ENCODE measurements around the gene TTC33.
"Not testable (repeated sequence)": the region's sequence is repeated elsewhere in the genome, so short reads cannot be mapped to it uniquely, and the experiment has no call there.

Gene TTC33
- long read RNA-seq, donor 1, transcript TTC33-201 (5 exons, 2,612 nt), result major isoform, 7 of 12 reads
- long read RNA-seq, donor 1, partial matches to known transcripts, result 5 of 12 reads
- long read RNA-seq, donor 1, other reads (novel, unspliced or antisense), result 0 of 12 reads
- long read RNA-seq, donor 2, partial matches to known transcripts, result 25 of 29 reads
- long read RNA-seq, donor 2, other reads (novel, unspliced or antisense), result 0 of 29 reads
- long read RNA-seq, donor 3, partial matches to known transcripts, result 0 of 2 reads
- long read RNA-seq, donor 3, other reads (novel, unspliced or antisense), result 0 of 2 reads
- long read RNA-seq, donor 4, transcript TTC33-201 (5 exons, 2,612 nt), result major isoform, 5 of 41 reads
- long read RNA-seq, donor 4, partial matches to known transcripts, result 35 of 41 reads
- long read RNA-seq, donor 4, other reads (novel, unspliced or antisense), result 0 of 41 reads
- long read RNA-seq, donor 5, transcript TTC33-201 (5 exons, 2,612 nt), result major isoform, 7 of 14 reads
- long read RNA-seq, donor 5, partial matches to known transcripts, result 6 of 14 reads
- long read RNA-seq, donor 5, other reads (novel, unspliced or antisense), result 0 of 14 reads
- long read RNA-seq, donor 6, partial matches to known transcripts, result 45 of 47 reads
- long read RNA-seq, donor 6, other reads (novel, unspliced or antisense), result 0 of 47 reads
- long read RNA-seq, donor 7, transcript TTC33-201 (5 exons, 2,612 nt), result major isoform, 13 of 25 reads
- long read RNA-seq, donor 7, partial matches to known transcripts, result 11 of 25 reads
- long read RNA-seq, donor 7, other reads (novel, unspliced or antisense), result 0 of 25 reads
- long read RNA-seq, donor 8, transcript TTC33-201 (5 exons, 2,612 nt), result major isoform, 6 of 15 reads
- long read RNA-seq, donor 8, partial matches to known transcripts, result 8 of 15 reads
- long read RNA-seq, donor 8, other reads (novel, unspliced or antisense), result 0 of 15 reads

GRCh38 chr5:40755407-40756365 lies at the start of gene TTC33:
TTC33 (minus strand) TSS chr5:40755961; CDS start chr5:40747018, 8,943 bp downstream.
- peak; percentile 92 for DNase-seq

- DNase-seq, result no peak
Measured at GRCh38 chr5:40801771-40802562, 46.2 kb upstream of the TTC33 start.

- no peak for DNase-seq
Measured at GRCh38 chr5:40799258-40799657, 43.5 kb upstream of the TTC33 start.

- no peak for DNase-seq
Measured at GRCh38 chr5:40798801-40799210, 43.0 kb upstream of the TTC33 start.

GRCh38 chr5:40798012-40798800 lies 42.4 kb upstream of the TTC33 start, which contains the start of gene PRKAA1:
PRKAA1 (minus strand) TSS chr5:40798374; CDS start chr5:40798189, 185 bp downstream.
- DNase-seq, result peak; percentile 94

GRCh38 chr5:40797273-40798011 lies 41.7 kb upstream of the TTC33 start:
- DNase-seq, result peak; percentile 80

- DNase-seq, result no peak
Measured at GRCh38 chr5:40796487-40796889, 40.7 kb upstream of the TTC33 start.

GRCh38 chr5:40794877-40795276 lies 39.1 kb upstream of the TTC33 start:
- not testable (repeated sequence) for DNase-seq

- not testable (repeated sequence) for DNase-seq
Measured at GRCh38 chr5:40794340-40794739, 38.6 kb upstream of the TTC33 start.

GRCh38 chr5:40792691-40793090 lies 36.9 kb upstream of the TTC33 start:
- not testable (repeated sequence) for DNase-seq

- DNase-seq, result no peak
Measured at GRCh38 chr5:40791715-40792139, 36.0 kb upstream of the TTC33 start.

- no peak for DNase-seq
Measured at GRCh38 chr5:40790947-40791593, 35.3 kb upstream of the TTC33 start.

- not testable (repeated sequence) for DNase-seq
Measured at GRCh38 chr5:40788941-40789340, 33.2 kb upstream of the TTC33 start.

- DNase-seq, result no peak
Measured at GRCh38 chr5:40787986-40788385, 32.2 kb upstream of the TTC33 start.

- not testable (repeated sequence) for DNase-seq
Measured at GRCh38 chr5:40786664-40787063, 30.9 kb upstream of the TTC33 start.

GRCh38 chr5:40784916-40785315 lies 29.2 kb upstream of the TTC33 start:
- no peak for DNase-seq

GRCh38 chr5:40784027-40784653 lies 28.4 kb upstream of the TTC33 start:
- DNase-seq, result no peak

GRCh38 chr5:40781843-40782409 lies 26.2 kb upstream of the TTC33 start:
- no peak for DNase-seq

All from right kidney (tissue), 9 donors.